CD4-positive, alpha-beta T cell (primary cell): Measurements from ENCODE around the gene RMND5A. TPM values are rescaled to one million over a fixed set of nuclear protein-coding genes. Genes with fewer than 3 reads are reported as not detected.
A peak's percentile ranks its signal among the peaks of the same experiment; 100 is the strongest.

Experiments
- ATAC-seq: fragments of 200-7000 bp; cut with Tn5 transposase; one replicate; pipeline ENCODE4 v1.10.0; 2022; ENCODE audit warnings: mild to moderate bottlenecking; ENCODE audit not compliant: poor library complexity
- CTCF ChIA-PET: fragments of 350-600 bp; sonication (Branson Sonifier 250); formaldehyde crosslinking; loops from one replicate; lab custom pipeline; 2021; ENCODE audit warnings: antibody characterized with exemption, inconsistent platforms; lab: Charles Lee
- POLR2A ChIA-PET: fragments of 350-600 bp; sonication (Branson Sonifier 250); formaldehyde crosslinking; loops from one replicate; lab custom pipeline; 2021; ENCODE audit warnings: antibody characterized with exemption, inconsistent platforms; lab: Charles Lee
- DNase-seq, 14 experiments: peaks; one replicate each; pipeline ENCODE4 v3.0.0-alpha.2; 2013 to 2020; ENCODE audit warnings: mixed read lengths in 2 of 14
- H3K27ac ChIP-seq, 2 donors: one replicate each; pipeline versions ENCODE4 v1.5.1 to v1.7.0; 2013; ENCODE audit warnings: low read length in 2 of 2, low read depth in 1 of 2, mild to moderate bottlenecking in 1 of 2
- H3K27me3 ChIP-seq, 2 experiments: 1 replicate in 1 of 2; 2 replicates in 1 of 2; pipeline versions ENCODE4 v1.6.1 to v1.7.0; 2013; ENCODE audit warnings: low read length in 2 of 2, control low read depth in 1 of 2, mild to moderate bottlenecking in 1 of 2, moderate library complexity in 1 of 2; ENCODE audit not compliant: insufficient read depth in 2 of 2, control insufficient read depth in 1 of 2
- H3K36me3 ChIP-seq: one replicate; pipeline ENCODE4 v1.6.1; 2013; ENCODE audit warnings: low read length, control low read depth; ENCODE audit not compliant: insufficient read depth
- H3K4me1 ChIP-seq: one replicate; pipeline ENCODE4 v1.6.1; 2013; ENCODE audit warnings: low read length, control low read depth; ENCODE audit not compliant: insufficient read depth
- H3K4me3 ChIP-seq: one replicate; pipeline ENCODE4 v1.5.1; 2013; ENCODE audit warnings: mild to moderate bottlenecking, low read length, moderate library complexity
- H3K9me3 ChIP-seq, 2 experiments: 1 replicate in 1 of 2; 2 replicates in 1 of 2; pipeline versions ENCODE4 v1.6.1 to v1.7.0; 2013; ENCODE audit warnings: low read length in 2 of 2, mild to moderate bottlenecking in 2 of 2, control low read depth in 1 of 2, moderate library complexity in 1 of 2; ENCODE audit not compliant: control insufficient read depth in 1 of 2, insufficient read depth in 1 of 2
- H3K27ac Mint-ChIP-seq: one replicate; pipeline ENCODE4 v1.8.0; 2020; ENCODE audit warnings: mixed read lengths
- H3K27me3 Mint-ChIP-seq: one replicate; pipeline ENCODE4 v1.8.0; 2021; ENCODE audit warnings: mixed read lengths
- H3K36me3 Mint-ChIP-seq: one replicate; pipeline ENCODE4 v1.8.0; 2021; ENCODE audit warnings: low read depth, mixed read lengths
- H3K4me1 Mint-ChIP-seq: one replicate; pipeline ENCODE4 v1.8.0; 2021; ENCODE audit warnings: low read depth, mixed read lengths
- H3K4me3 Mint-ChIP-seq: one replicate; pipeline ENCODE4 v1.8.0; 2020; ENCODE audit warnings: mild to moderate bottlenecking, mixed read lengths
- H3K9me3 Mint-ChIP-seq: one replicate; pipeline ENCODE4 v1.8.0; 2020; ENCODE audit warnings: mixed read lengths
- CTCF ChIP-seq: fragments of 200-600 bp; IDR thresholded peaks from one replicate; pipeline ENCODE4 v1.8.0; 2022; ENCODE audit warnings: antibody characterized with exemption, mild to moderate bottlenecking
- intact Hi-C, 2 experiments: fragments of 100-400 bp; cut with DNase I in 1 of 2; cut with micrococcal nuclease in 1 of 2; formaldehyde crosslinking; loops; one replicate each; pipeline versions ENCODE4 v1.15.1 to v1.9.0; 2023 to 2025; cut with DNase I, micrococcal nuclease
- total RNA-seq, 174 experiments: library from RNA in 2 of 174; stranded (reverse) in 2 of 174; gene quantifications; one replicate each; pipeline ENCODE4 v1.2.3 and lab custom pipeline; 2021 to 2026

The RMND5A gene
- total RNA-seq, 2 experiments from 2014 or later: 20.5 to 21.4 TPM

GRCh38 chr2:86794861-86795260 lies 74.8 kb downstream of the RMND5A start:
- Histone ChIP-seq H3K27me3 (peaks cover 46 to 50% of the 10 kb centered on the region in 2 experiments), H3K27ac (no peak overlapping the region)
- intact Hi-C loops: no loop called here

GRCh38 chr2:86800856-86801567 lies 80.9 kb downstream of the RMND5A start:
- ChIA-PET POLR2A (no interaction called here), CTCF (no interaction called here)
- Histone ChIP-seq H3K4me1 (no peaks in the 10 kb centered on the region), H3K4me3 (no peak overlapping the region), H3K27me3 (peaks cover 2 to 5% of the 10 kb centered on the region in 2 experiments), H3K36me3 (no peaks in the 10 kb centered on the region), H3K27ac (no peak overlapping the region), H3K9me3 (peaks cover 9 to 15% of the 10 kb centered on the region in 2 experiments)
- ATAC-seq (no peak), DNase-seq (no peak)
- Mint-ChIP-seq H3K27ac (no peak overlapping the region), H3K4me3 (no peak overlapping the region), H3K4me1 (no peaks in the 10 kb centered on the region), H3K27me3 (peaks cover 4% of the 10 kb centered on the region), H3K36me3 (peaks cover 2% of the 10 kb centered on the region), H3K9me3 (peaks cover 10% of the 10 kb centered on the region)
- TF ChIP-seq CTCF: no peak
- intact Hi-C loops: no loop called here

More at GRCh38 chr2:86794861-86795260, 74.8 kb downstream of the RMND5A start:
- ChIA-PET CTCF (no interaction called here), POLR2A (no interaction called here)
- TF ChIP-seq CTCF: no peak
- H3K27me3 Mint-ChIP-seq: peaks cover 60% of the 10 kb centered on the region
- no peak overlapping the region for H3K27ac Mint-ChIP-seq
- no peak overlapping the region for H3K4me3 Mint-ChIP-seq
- H3K36me3 Mint-ChIP-seq: peaks cover 13% of the 10 kb centered on the region
- H3K4me1 Mint-ChIP-seq: peaks cover 22% of the 10 kb centered on the region
- peaks cover 14 to 23% of the 10 kb centered on the region in 2 experiments for H3K9me3 ChIP-seq
- H3K9me3 Mint-ChIP-seq: peaks cover 16% of the 10 kb centered on the region
- DNase-seq: peak in 1 of 14 experiments; percentile 74
- no peak for ATAC-seq
- H3K36me3 ChIP-seq: no peaks in the 10 kb centered on the region
- H3K4me3 ChIP-seq: no peak overlapping the region
- peaks cover 21% of the 10 kb centered on the region for H3K4me1 ChIP-seq

GRCh38 chr2:86806059-86806857 lies 86.2 kb downstream of the RMND5A start:
- Histone ChIP-seq H3K4me3 (no peak overlapping the region), H3K27ac (no peak overlapping the region), H3K4me1 (peaks cover 28% of the 10 kb centered on the region), H3K9me3 (peaks cover 0 to 3% of the 10 kb centered on the region in 2 experiments), H3K27me3 (peaks cover 21 to 25% of the 10 kb centered on the region in 2 experiments), H3K36me3 (no peaks in the 10 kb centered on the region)
- TF ChIP-seq CTCF: no peak
- DNase-seq: no peak
- intact Hi-C loops: no loop called here
- Mint-ChIP-seq H3K27me3 (peaks cover 31% of the 10 kb centered on the region), H3K4me3 (peak overlapping the region; percentile 47), H3K4me1 (peaks cover 19% of the 10 kb centered on the region), H3K9me3 (no peaks in the 10 kb centered on the region), H3K36me3 (no peaks in the 10 kb centered on the region), H3K27ac (no peak overlapping the region)
- ChIA-PET CTCF (no interaction called here), POLR2A (no interaction called here)
- no peak for ATAC-seq
